ENCODE measurements around the gene RELL1.

DNA sequence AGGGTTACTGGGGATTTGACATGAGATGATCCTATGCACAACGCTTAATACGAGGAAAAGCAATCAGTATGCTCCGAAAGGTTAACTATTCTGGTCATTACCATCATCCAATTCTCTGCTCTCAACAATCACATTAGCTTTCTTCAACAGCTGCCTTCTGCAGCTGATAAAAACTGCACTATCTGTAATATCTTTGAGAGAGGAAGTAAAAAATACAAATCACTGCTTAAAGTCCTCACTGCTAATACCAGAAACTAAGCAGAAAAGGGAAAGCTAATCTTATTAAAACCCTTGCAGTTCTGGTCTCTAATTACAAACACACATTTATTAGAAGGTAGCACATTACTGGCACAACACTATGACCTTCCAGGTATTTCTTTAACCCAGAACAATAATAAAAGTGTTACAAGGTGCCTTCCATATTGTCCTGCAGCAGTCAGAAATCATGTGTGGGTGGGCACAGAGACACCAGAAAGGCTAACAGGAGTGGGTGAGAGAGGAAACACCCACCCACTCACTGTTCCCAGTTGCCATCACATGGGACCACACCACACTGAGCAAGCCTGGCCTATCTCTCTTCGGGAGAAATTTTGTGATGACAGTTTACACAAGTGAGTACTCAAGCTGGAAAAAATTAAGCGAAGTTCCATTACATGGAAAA is 71.0 kb downstream of the RELL1 start:
- TF ChIP-seq EP300 (IDR thresholded peaks at IDR 0.05), result no peak
- TF ChIP-seq, protein P1, sequence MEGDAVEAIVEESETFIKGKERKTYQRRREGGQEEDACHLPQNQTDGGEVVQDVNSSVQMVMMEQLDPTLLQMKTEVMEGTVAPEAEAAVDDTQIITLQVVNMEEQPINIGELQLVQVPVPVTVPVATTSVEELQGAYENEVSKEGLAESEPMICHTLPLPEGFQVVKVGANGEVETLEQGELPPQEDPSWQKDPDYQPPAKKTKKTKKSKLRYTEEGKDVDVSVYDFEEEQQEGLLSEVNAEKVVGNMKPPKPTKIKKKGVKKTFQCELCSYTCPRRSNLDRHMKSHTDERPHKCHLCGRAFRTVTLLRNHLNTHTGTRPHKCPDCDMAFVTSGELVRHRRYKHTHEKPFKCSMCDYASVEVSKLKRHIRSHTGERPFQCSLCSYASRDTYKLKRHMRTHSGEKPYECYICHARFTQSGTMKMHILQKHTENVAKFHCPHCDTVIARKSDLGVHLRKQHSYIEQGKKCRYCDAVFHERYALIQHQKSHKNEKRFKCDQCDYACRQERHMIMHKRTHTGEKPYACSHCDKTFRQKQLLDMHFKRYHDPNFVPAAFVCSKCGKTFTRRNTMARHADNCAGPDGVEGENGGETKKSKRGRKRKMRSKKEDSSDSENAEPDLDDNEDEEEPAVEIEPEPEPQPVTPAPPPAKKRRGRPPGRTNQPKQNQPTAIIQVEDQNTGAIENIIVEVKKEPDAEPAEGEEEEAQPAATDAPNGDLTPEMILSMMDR (IDR thresholded peaks at IDR 0.05), result no peak

Measured in stomach (tissue), 4 donors.